GM18498 (cell line): Measurements from ENCODE around the gene PEAK1.

Experiments
- ATAC-seq: cut with Tn5 transposase; IDR thresholded peaks from one replicate; pipeline ENCODE4 v1.9.1; 2021; ENCODE audit warnings: mild to moderate bottlenecking, moderate library complexity; ENCODE audit not compliant: unreplicated experiment

Gene PEAK1

GRCh38 chr15:77402740-77403379 is 17.0 kb downstream of the PEAK1 start:
- no peak for ATAC-seq

GRCh38 chr15:77400258-77400657 is 19.6 kb downstream of the PEAK1 start:
- ATAC-seq: no peak

GRCh38 chr15:77398927-77399326 is 21.0 kb downstream of the PEAK1 start:
- ATAC-seq: no peak

- no peak for ATAC-seq
These were observed 23.2 kb downstream of the PEAK1 start for GRCh38 chr15:77396692-77397091.

GRCh38 chr15:77395013-77395774 is 24.7 kb downstream of the PEAK1 start:
- ATAC-seq: no peak

GRCh38 chr15:77393471-77393840 is 26.4 kb downstream of the PEAK1 start:
- no peak for ATAC-seq

DNA sequence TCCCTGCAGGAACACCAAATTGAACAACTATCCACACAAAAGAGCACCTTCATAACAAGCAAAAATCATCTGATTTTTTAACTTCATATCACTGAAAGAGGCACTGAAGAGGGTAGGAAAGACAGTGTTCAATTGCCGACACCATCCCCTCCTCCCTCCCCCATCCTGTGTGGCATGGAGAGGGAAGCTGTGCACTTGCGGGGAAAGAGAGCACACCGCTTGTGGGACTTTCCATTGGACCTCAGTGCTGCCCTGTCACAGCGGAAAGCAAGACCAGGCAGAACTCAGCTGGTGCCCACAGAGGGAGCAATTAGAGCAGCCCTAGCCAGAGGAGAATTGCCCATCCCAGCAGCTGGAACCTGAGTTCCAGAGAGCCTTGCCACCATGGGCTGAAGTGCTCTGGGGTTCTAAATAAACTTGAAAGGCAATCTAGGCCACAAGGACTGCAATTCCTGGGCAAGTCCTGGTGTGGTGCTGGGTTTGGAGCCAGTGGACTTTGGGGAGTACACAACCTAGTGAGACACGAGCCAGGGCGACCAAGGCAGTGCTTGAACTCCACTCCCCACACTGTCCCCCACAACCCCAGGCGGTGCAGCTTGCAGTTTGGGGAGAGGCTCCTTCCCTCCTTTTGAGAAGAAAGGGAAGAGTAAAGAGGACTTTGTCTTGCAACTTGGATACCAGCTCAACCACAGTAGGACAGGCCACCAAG is 27.0 kb downstream of the PEAK1 start:
- ATAC-seq: no peak

DNA sequence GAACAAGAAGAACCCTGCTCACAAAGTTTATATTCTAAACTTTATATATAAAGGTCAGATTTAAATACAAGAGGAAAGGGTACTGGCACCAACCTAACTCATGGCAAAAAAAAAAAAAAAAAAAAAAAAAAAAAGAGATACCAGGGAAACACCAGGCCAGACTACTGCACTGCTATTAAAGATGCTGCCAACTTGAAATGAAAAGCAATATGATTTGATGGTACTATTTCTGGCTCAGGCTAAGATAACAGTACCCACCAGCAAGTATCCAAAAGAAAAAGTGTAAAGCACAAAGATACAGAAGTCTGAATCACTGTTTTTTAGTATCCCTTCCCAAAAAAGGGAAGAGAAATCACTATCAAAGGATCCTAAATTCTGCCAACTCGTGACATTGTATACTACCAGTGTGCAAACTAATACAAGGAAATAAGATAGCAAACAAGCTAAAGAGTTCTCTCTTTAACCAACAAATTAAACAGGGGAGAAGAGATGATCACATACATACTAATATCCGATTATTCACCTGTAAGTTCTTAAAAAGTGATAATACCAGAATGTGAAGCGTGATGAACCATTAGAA is 28.4 kb downstream of the PEAK1 start:
- ATAC-seq: no peak

- ATAC-seq: no peak
These were observed 32.4 kb downstream of the PEAK1 start for GRCh38 chr15:77387365-77388105.

- no peak for ATAC-seq
These were observed 33.3 kb downstream of the PEAK1 start for GRCh38 chr15:77386626-77387025.

DNA sequence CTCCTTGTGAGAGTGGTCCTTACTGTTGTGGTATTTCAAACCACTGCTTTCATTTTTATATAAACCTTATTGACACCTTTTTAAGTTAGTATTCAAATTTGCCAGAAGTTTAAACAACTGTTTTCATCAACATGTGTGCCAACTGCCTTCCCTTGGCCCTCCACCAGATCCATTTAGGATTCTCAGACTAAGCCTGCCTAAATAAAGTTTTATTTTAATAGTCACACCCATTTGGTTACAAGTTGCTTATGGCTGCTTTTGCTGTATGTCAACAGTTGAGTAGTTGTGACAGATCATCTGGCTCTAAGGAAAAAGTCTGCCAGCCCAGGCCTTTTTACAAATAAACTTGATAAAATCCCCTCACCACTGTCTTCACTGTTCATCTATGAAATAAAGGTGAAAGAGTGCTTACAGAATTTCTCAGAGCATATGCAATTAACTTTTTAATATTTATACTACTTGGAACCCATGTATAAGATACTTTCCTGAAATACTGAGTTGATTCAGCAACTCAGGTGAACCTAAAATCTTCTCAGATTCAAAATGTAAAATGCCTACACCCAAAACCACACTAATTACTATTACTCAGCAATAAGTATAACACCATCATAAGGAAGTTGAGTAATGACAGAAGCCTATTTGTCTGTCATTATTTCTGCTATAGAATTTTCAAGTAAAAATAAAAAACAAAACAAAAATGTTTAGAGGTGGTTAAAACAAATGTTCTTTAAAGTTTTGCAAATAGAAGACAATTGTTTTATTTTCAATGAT is 35.1 kb downstream of the PEAK1 start:
- ATAC-seq: no peak

DNA sequence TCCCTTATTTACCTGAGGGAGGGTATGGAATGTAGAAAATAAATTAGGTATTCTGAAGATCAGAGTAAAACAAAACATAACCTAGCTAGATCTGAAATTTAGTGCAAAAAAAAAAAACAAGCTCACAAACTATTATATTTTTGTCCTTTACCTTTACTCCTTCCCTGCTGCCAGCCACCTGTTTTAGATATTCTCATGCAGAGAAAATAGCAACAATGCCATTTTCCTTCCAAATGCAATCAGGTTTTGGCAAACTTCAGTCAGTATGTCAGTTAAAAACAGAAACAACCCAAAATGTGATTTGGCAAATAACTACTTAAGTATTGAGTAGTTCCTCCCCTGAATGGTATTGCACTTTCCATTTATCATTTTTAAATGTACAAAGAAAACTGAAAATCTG is 35.8 kb downstream of the PEAK1 start:
- ATAC-seq: no peak

- no peak for ATAC-seq
These were observed 39.9 kb downstream of the PEAK1 start for GRCh38 chr15:77380033-77380432.

DNA sequence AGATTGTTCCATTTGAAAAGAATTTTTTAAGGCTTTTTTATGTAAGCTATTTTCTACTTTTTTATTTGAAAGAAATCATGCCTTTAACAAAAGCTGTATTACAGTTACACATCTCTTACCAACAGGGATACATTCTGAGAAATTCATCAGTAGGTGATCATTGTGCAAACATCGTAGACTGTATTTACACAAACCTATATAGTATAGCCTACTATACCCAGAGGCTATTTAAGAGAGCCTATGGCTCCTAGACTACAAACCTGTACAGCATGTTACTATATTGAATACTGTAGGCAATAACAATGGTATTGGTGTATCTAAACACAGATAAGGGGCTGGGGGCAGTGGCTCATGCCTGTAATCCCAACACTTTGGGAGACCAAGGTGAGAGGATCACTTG is 43.1 kb downstream of the PEAK1 start:
- ATAC-seq: no peak

DNA sequence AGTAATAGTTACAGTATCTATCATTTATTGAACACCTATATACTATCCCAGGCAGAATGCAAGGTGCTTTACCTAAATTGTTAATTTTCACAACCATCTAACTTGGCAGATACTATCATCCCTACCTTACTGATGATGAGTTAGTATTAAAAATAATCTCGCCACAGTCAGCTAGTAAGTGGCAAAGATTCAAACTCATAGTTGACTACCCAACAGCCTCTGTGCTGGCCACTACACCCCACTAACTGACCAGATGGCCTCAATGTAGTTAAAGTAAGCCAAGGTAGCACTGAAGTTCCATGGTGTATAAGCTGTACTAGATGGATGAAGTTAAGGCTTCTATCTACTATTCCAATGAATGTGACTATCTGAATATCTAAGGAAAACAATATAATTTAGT is 44.8 kb downstream of the PEAK1 start:
- ATAC-seq: no peak

GRCh38 chr15:77373441-77373840 is 46.5 kb downstream of the PEAK1 start:
- ATAC-seq: no peak

DNA sequence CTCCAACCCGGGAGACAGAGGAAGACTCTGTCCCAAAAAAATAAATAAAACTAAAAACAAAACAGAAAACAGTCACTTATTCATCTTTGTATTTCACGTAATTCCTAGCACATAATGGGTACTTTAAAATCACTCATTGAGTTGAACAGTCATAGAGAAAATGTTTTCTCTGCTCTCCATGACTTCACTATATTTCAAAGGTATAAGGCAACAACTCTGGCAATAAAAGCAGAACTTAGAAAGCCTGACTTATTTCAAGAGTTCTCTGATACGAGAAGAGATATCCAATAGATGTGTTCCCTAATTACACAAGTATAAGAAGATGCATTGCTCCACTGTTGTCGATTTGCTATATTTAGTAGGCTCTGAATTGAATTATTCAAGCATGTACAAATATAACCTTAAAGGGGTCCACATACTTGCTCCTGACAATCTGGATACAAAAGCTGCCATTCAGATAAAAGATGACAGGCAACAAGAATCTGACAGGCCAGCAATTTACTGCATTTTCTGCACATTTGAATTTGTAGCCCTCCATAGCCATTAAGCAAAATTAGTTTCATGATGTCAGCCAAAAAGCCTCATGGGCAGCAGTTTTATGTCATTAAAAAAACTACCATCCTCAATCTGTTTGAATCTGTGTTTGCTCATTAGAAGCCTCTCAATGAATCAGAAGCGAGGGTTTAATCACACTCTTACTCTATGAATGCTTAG is 47.9 kb downstream of the PEAK1 start:
- no peak for ATAC-seq

DNA sequence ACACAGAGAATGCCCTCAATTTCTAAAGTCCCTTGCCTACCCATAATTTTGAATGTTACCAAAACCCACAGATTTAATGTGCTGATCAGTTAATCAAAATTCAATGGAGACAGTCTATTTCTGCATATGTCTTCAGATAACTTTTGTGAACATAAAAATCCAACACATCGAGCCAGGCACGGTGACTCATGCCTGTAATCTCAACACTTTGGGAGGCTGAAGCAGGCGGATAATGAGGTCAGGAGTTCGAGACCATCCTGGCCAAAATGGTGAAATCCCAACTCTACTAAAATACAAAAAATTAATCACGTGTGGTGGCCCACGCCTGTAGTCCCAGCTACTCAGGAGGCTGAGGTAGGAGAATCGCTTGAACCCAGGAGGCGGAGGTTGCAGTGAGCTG is 49.3 kb downstream of the PEAK1 start:
- no peak for ATAC-seq

- ATAC-seq: no peak
These were observed 50.7 kb downstream of the PEAK1 start for GRCh38 chr15:77369168-77369567.

GRCh38 chr15:77367631-77368030 is 52.3 kb downstream of the PEAK1 start:
- ATAC-seq: no peak
